HG02981 (cell line): Measurements from ENCODE around the gene MRPS12.
A peak's percentile ranks its signal among the peaks of the same experiment; 100 is the strongest.

Source experiments
- ATAC-seq: cut with Tn5 transposase; IDR thresholded peaks from one replicate; pipeline ENCODE4 v1.9.1; 2021; ENCODE audit warnings: mild to moderate bottlenecking, moderate library complexity; ENCODE audit not compliant: unreplicated experiment

The MRPS12 gene

DNA sequence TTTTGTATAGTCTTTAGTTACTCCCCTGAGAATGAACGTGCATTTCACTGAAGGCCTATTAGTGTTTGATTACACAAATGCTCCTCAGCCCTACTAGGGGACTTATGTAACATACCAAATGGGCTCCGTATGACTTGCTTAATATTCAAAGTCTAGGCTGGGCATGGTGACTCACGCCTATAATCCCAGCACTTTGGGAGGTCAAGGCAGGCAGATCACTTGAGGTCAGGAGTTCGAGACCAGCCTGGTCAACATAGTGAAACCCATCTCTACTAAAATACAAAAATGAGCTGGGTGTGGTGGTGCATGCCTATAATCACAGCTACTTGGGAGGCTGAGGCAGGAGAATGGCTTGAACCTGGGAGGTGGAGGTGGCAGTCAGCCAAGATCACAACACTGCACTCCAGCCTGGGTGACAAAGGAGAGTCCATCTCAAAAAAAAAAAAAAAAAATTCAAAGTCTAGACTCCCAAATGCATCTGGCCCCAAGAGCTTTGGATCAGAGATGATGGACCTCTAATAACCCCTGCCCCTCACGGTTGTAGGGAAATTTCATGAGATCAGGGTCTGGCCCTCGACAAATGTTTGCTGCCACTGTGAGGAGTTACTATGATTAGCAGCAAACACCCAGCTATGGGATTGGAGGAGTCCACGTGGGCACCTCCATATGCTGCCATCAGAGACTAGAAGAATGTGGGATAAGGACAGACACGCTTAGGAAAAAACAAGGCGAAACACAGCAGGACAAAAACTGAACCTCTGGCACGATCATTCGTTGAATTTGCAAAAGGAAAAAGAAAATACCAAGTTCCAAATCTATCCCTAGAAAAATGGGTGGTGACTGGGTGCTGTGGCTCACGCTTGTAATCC lies 40.2 kb downstream of the MRPS12 start:
- ATAC-seq = no peak

DNA sequence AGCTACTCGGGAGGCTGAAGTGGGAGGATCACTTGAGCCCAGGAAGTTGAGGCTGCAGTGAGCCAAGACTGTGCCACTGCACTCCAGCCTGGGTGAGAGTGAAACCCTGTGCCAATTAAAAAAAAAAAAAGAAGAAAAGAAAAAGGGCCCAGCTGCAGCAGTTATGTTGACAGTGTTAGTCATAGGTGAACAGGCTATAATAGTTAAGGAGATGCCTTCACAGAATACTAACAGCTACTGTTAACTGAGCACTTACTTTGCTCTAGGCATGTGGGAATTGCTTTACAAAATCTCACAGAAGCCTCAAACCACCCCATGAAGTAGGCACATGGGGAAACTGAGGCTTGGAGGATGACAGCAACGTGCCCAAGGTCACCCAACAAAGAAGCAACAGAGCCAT lies 40.9 kb downstream of the MRPS12 start:
- ATAC-seq = no peak

DNA sequence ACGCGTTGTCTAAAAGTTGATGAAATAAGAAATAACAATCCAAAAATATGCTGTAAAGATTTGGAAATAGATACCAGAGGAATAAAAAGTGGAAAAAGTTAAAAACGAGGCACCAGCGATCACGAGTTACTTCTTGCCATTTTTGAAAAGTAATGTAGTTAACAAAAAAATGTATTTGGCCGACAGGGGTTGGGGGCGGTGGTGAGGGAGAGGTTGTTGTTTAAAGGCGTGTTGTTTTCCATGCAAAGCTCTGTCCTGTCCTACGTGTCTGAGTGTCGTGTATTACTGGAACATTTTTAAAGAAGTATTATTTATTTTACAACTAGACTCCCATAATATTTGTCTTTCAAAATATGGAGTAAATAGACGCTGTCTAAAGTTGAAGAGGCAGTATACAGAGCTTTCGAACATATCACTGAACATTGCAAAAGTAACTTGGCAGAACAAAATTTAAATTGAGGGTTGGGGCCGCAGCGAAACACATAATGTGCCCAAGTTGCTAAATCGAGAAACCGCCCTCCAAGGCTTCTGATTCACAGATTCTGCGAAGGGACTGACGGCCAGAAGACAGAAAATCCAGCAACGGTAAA lies 44.0 kb downstream of the MRPS12 start:
- no peak for ATAC-seq

- no peak for ATAC-seq
Measured at GRCh38 chr19:38975214-38975860, 44.6 kb downstream of the MRPS12 start, which contains the start of gene FBXO17. Gene FBXO17, minus strand, starts transcription at chr19:38975742. Its CDS starts 25,423 bp downstream, at chr19:38950319.

DNA sequence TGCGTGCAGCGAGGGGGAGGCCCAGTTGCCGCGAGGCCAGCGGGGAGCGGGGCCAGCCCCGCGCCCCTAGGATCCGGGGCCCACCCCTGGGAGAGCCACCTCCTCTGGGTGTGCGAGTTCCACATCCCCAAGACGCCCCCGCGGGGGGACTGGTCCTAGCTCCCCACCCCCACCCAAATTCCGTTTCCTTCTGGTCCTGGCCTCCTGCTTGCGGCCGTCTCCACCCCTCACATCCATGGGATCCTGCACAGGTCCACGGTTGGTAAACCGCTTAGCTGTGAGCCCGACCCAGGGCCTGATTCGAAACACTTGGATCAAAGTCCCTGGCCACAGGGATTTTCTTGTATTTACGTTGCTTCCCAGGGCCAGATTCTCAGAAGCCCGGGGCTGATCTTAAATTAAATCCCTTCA lies 45.1 kb downstream of the MRPS12 start:
- ATAC-seq = no peak

DNA sequence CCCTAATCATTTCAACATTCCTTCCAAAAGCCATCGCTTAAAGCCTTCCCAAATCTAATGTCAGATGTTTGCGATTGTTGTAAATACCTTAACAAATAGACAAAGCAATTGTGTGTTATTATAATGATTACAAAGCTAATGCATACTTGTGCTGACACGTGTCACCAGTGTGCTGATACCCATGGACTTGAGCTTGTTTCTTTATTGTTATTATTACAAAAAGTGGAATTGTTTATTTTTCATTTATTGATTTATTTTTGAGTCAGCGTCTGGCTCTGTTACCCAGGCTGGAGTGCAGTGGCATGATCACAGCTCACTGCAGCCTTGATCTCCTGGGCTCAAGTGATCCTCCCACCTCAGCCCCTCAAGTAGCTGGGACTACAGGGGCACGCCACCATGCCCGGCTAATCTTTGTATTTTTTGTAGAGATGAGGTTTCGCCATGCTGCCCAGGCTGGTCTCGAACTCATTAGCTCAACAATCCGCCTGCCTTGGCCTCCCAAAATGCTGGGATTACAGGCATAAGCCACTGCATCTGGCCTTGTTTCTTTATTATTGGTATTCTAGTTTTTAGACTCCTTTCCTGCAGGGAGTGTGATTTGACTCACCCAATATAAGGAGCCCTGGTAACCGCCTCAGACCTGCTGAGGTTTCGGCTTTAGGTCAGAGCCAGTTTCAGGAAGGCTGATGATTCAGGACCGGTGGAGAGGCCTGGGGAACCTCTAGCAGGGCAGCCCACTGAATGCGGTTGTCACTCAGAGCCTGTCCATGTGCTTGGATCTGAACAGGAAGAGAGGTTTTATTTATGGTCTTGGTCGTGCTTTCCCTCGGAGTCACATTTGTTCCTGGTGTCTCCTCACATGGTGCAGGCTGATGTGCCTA lies 46.9 kb downstream of the MRPS12 start:
- ATAC-seq = peak; percentile 63

- ATAC-seq = no peak
Measured at GRCh38 chr19:38978326-38978689, 47.6 kb downstream of the MRPS12 start.

- ATAC-seq = no peak
Measured at GRCh38 chr19:38979812-38980211, 49.1 kb downstream of the MRPS12 start.

DNA sequence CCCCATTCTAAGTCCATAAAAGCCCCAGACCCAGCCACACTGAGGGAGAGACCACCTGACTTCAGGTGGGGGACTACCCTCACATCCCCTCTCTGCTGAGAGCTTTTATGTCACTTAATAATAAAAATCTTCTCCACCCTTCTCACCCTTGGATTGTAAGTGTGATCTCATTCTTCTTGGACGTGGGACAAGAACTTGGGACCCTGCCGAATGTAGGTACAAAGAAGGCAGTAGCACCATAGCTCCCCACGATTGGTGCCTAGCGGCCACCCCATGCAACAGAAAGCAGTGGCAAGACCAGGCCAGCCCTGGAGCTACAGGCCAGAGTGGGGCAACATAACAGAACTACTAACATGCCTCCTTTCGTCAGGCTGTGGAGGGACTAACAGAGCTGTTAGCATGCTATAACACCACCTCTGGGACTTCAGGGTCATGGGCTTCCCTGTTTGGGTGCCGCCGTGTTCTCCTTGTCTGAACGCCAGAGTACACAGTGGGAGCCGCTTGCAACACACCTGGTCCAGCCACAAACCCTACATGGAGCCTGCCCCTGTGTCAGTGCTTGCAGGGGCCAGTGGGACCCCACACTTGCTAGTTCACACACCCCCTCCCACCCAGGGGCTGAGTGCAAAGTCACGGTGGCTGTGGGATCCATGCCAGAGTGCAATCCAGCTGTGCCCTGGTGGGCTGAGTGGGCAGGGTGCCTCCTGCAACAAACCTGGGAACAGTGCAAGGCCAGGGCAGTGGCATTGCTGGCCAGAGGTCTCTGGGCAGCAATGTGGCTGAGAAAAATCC lies 50.0 kb downstream of the MRPS12 start:
- ATAC-seq = no peak
